ENCODE measurements around the gene CNGA3. TPM values are rescaled to one million over a fixed set of nuclear protein-coding genes. Genes with fewer than 3 reads are reported as not detected.

CNGA3 gene
- total RNA-seq, 1 experiment from 2014 or later: not detected

DNA sequence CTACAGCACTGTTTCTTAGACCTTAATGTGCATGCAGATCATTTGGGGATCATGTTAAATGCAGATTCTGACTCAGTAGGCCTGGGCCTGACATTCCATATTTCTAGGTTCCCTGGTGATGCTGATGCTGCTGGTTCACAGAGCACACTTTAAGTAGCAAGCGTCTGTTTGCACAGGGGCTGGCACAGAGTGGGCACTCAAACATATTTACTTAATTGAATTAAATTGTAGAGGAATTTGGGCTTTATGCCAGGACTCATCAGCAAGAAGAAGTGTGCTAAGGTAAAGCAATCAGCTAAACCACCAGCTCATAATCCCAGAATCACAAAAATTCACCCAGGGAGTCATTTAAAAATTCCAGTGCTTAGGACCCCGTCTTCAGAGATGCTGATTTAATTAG lies 73.3 kb downstream of the CNGA3 start:
- H3K4me1 ChIP-seq (ENCODE audit: insufficient read depth, low read length): no peaks in the 10 kb centered on the region
- no peaks in the 10 kb centered on the region for H3K23me2 ChIP-seq (ENCODE audit: insufficient read length, low read depth, low read length, poor library complexity, severe bottlenecking)
- H3K4me2 ChIP-seq (ENCODE audit: insufficient read depth, insufficient read length, low read length): no peak overlapping the region
- H2BK12ac ChIP-seq (ENCODE audit: insufficient read length, low read depth, low read length): no peak overlapping the region
- no peak overlapping the region for H2BK15ac ChIP-seq (ENCODE audit: low read depth, low read length)
- no peaks in the 10 kb centered on the region for H3K79me2 ChIP-seq (ENCODE audit: insufficient read depth, low read length)
- H3K27ac ChIP-seq (ENCODE audit: insufficient read length, low read depth, low read length): no peak overlapping the region
- H3K9me3 ChIP-seq (ENCODE audit: control insufficient read depth, low read depth, low read length): peaks cover 8% of the 10 kb centered on the region
- no peak overlapping the region for H3K4ac ChIP-seq (ENCODE audit: low read depth, low read length)
- H4K8ac ChIP-seq (replicated peaks; ENCODE audit: insufficient read length, low read depth, low read length): no peak overlapping the region
- Mint-ChIP-seq H3K9me3 (peaks cover 31 to 35% of the 10 kb centered on the region in 2 experiments), H3K4me1 (peaks cover 0 to 2% of the 10 kb centered on the region in 2 experiments; a peak in 1 of 4 replicates), H3K4me3 (no peak overlapping the region), H3K27me3 (ENCODE audit: low read depth) (peaks cover under 1% of the 10 kb centered on the region; the same call in 1 of the 2 replicates), H3K36me3 (ENCODE audit: insufficient read depth in 1 of 3, low read depth in 3 of 3) (peaks cover 13 to 30% (median 19%) of the 10 kb centered on the region in 3 experiments), H3K27ac (no peak overlapping the region)
- no peak overlapping the region for H4K91ac ChIP-seq (ENCODE audit: insufficient read length, low read depth, low read length)
- H3K27me3 ChIP-seq (ENCODE audit: insufficient read depth, low read length): no peaks in the 10 kb centered on the region
- no peak overlapping the region for H3K56ac ChIP-seq (ENCODE audit: insufficient read length, low read depth, low read length)
- H4K20me1 ChIP-seq (ENCODE audit: control insufficient read depth, insufficient read depth, insufficient read length): no peaks in the 10 kb centered on the region
- no peak overlapping the region for H3K18ac ChIP-seq (ENCODE audit: insufficient read length, low read depth, low read length)
- H4K5ac ChIP-seq (ENCODE audit: insufficient read length, low read depth, low read length): no peak overlapping the region
- no peaks in the 10 kb centered on the region for H3K79me1 ChIP-seq (ENCODE audit: insufficient read depth, low read depth, low read length, poor library complexity, severe bottlenecking)
- no peak overlapping the region for H3K9ac ChIP-seq (ENCODE audit: extremely low read depth, insufficient read length, low read length)
- TF ChIP-seq, protein P1, sequence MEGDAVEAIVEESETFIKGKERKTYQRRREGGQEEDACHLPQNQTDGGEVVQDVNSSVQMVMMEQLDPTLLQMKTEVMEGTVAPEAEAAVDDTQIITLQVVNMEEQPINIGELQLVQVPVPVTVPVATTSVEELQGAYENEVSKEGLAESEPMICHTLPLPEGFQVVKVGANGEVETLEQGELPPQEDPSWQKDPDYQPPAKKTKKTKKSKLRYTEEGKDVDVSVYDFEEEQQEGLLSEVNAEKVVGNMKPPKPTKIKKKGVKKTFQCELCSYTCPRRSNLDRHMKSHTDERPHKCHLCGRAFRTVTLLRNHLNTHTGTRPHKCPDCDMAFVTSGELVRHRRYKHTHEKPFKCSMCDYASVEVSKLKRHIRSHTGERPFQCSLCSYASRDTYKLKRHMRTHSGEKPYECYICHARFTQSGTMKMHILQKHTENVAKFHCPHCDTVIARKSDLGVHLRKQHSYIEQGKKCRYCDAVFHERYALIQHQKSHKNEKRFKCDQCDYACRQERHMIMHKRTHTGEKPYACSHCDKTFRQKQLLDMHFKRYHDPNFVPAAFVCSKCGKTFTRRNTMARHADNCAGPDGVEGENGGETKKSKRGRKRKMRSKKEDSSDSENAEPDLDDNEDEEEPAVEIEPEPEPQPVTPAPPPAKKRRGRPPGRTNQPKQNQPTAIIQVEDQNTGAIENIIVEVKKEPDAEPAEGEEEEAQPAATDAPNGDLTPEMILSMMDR (conservative IDR thresholded peaks at IDR 0.05): no peak
- H2AK5ac ChIP-seq (ENCODE audit: insufficient read length, low read length): no peak overlapping the region
- H2AFZ ChIP-seq (ENCODE audit: low read length): no peak overlapping the region
- H2BK120ac ChIP-seq (ENCODE audit: low read depth, low read length, poor library complexity, severe bottlenecking): no peak overlapping the region
- no peak for DNase-seq
- H3K14ac ChIP-seq (ENCODE audit: insufficient read depth, low read length): no peak overlapping the region
- WGBS (ENCODE audit: extremely low coverage, insufficient read length, low lambda C conversion rate): no CpG with 5 or more reads among the region's 2 CpGs
- H2BK20ac ChIP-seq (ENCODE audit: low read depth, low read length, poor library complexity, severe bottlenecking): no peak overlapping the region
- no peak overlapping the region for H3K23ac ChIP-seq (ENCODE audit: insufficient read length, low read depth, low read length)
- H2BK5ac ChIP-seq (ENCODE audit: insufficient read length, low read length): no peak overlapping the region
- H3T11ph ChIP-seq (ENCODE audit: low read length): no peak overlapping the region
